Esophagus muscularis mucosa (tissue), 4 donors: ENCODE measurements around the gene AKAP13. TPM values are rescaled to one million over a fixed set of nuclear protein-coding genes. Genes with fewer than 3 reads are reported as not detected.
A peak's percentile ranks its signal among the peaks of the same experiment; 100 is the strongest.

Source experiments
- DNase-seq: peaks from one replicate; pipeline ENCODE4 v3.0.0-alpha.2; 2017; ENCODE audit errors: extremely low spot score
- H3K27ac ChIP-seq, 4 donors: fragments of 200-600 bp; sonication (generic); replicated peaks in 1 of 4; 1 replicate in 3 of 4; 2 replicates in 1 of 4; pipeline ENCODE4 v1.5.1; 2016 to 2019; ENCODE audit warnings: mild to moderate bottlenecking in 1 of 4
- H3K27me3 ChIP-seq, 4 donors: fragments of 200-600 bp; sonication (generic); one replicate each; pipeline versions ENCODE4 v1.5.1 to v1.6.0; 2016 to 2019
- H3K36me3 ChIP-seq, 4 donors: fragments of 200-600 bp; sonication (generic); one replicate each; pipeline ENCODE4 v1.5.1; 2016 to 2019
- H3K4me1 ChIP-seq, 4 donors: fragments of 200-600 bp; sonication (generic); one replicate each; pipeline ENCODE4 v1.5.1; 2016 to 2019
- H3K4me3 ChIP-seq, 4 donors: fragments of 200-600 bp; sonication (generic); 1 replicate in 2 of 4; 2 replicates in 2 of 4; pipeline ENCODE4 v1.5.1; 2016 to 2019; ENCODE audit warnings: mild to moderate bottlenecking in 4 of 4, moderate library complexity in 1 of 4
- H3K9me3 ChIP-seq, 4 donors: fragments of 200-600 bp; sonication (generic); 1 replicate in 3 of 4; 2 replicates in 1 of 4; pipeline ENCODE4 v1.5.1; 2016 to 2019
- CTCF ChIP-seq, 3 experiments: fragments of 200-600 bp in 2 of 3; fragments of 450-650 bp in 1 of 3; sonication (generic) in 2 of 3; IDR thresholded peaks; one replicate each; pipeline ENCODE4 v1.5.1; 2017 to 2019; ENCODE audit warnings: antibody characterized with exemption in 3 of 3, mild to moderate bottlenecking in 2 of 3, moderate library complexity in 1 of 3
- EP300 ChIP-seq: sonication (generic); formaldehyde crosslinking; IDR thresholded peaks from one replicate; pipeline ENCODE4 v1.6.1; 2017; ENCODE audit warnings: antibody characterized with exemption
- POLR2A ChIP-seq: fragments of 450-650 bp; IDR thresholded peaks from one replicate; pipeline ENCODE4 v1.6.1; 2017; ENCODE audit warnings: antibody characterized with exemption, moderate library complexity, mild to moderate bottlenecking, low read depth
- POLR2AphosphoS5 ChIP-seq, 2 donors: sonication (generic); formaldehyde crosslinking; IDR thresholded peaks; one replicate each; pipeline ENCODE4 v1.6.1; 2017; ENCODE audit warnings: antibody characterized with exemption in 2 of 2
- WGBS: methylation state at CpG from one replicate; pipeline ENCODE4 v1.1.5; 2018; 5-methylcytosine and 5-hydroxymethylcytosine counted together
- intact Hi-C: fragments of 100-400 bp; cut with DNase I; formaldehyde crosslinking; loops from one replicate; pipeline ENCODE4 v1.15.1; 2023
- total RNA-seq, 4 donors: library from RNA; depleted of rRNA; stranded (reverse); fragments of >200 nt; gene quantifications; one replicate each; pipeline versions ENCODE4 v1.1.0 to v1.2.1, GENCODE V29; 2016

The AKAP13 gene
- total RNA-seq, 4 donors from 2014 or later, result 232 to 323 (median 284) TPM

- Histone ChIP-seq H3K27ac (peak overlapping the region; percentile 60 to 89 (median 67)), H3K9me3 (no peaks in the 10 kb centered on the region), H3K27me3 (no peaks in the 10 kb centered on the region), H3K4me3 (no peak overlapping the region), H3K4me1 (peaks cover 44 to 65% (median 58%) of the 10 kb centered on the region in 4 donors), H3K36me3 (peaks cover 0 to 12% (median 8%) of the 10 kb centered on the region in 4 donors)
- TF ChIP-seq POLR2AphosphoS5 (IDR thresholded peaks at IDR 0.05), result no peak
- TF ChIP-seq CTCF (IDR thresholded peaks at IDR 0.05), result no peak
- no peak for TF ChIP-seq POLR2A
- no peak for TF ChIP-seq EP300
- 41% methylated on average over 2 of the region's 2 CpGs for WGBS
- DNase-seq, result no peak
- intact Hi-C loops, result no loop called here
Measured at GRCh38 chr15:85607141-85607806, 226.9 kb downstream of the AKAP13 start.

GRCh38 chr15:85607842-85608241, 227.4 kb downstream of the AKAP13 start:
- Histone ChIP-seq H3K4me1 (peaks cover 44 to 67% (median 60%) of the 10 kb centered on the region in 4 donors), H3K27ac (peak overlapping the region; percentile 60 to 89 (median 67)), H3K27me3 (no peaks in the 10 kb centered on the region), H3K9me3 (no peaks in the 10 kb centered on the region), H3K4me3 (no peak overlapping the region), H3K36me3 (peaks cover 0 to 10% (median 6%) of the 10 kb centered on the region in 4 donors)
- intact Hi-C loops, result no loop called here
- DNase-seq, result no peak
- TF ChIP-seq EP300 (no peak), POLR2AphosphoS5 (IDR thresholded peaks at IDR 0.05) (peak; percentile 19 to 45), CTCF (IDR thresholded peaks at IDR 0.05) (no peak), POLR2A (no peak)
- 7% methylated on average over 1 of the region's 1 CpG for WGBS

GRCh38 chr15:85609492-85609891, 229.1 kb downstream of the AKAP13 start:
- intact Hi-C loops, result no loop called here
- peak overlapping the region in 2 of 4 donors; percentile 86 to 89 for H3K27ac ChIP-seq
- DNase-seq, result no peak
- H3K9me3 ChIP-seq, result no peaks in the 10 kb centered on the region
- WGBS, result 89% methylated on average over 3 of the region's 3 CpGs
- peaks cover 53 to 77% (median 72%) of the 10 kb centered on the region in 4 donors for H3K4me1 ChIP-seq
- TF ChIP-seq POLR2A, result no peak
- H3K27me3 ChIP-seq, result no peaks in the 10 kb centered on the region
- no peak overlapping the region for H3K4me3 ChIP-seq
- no peaks in the 10 kb centered on the region for H3K36me3 ChIP-seq

- TF ChIP-seq CTCF (IDR thresholded peaks at IDR 0.05) (no peak), POLR2AphosphoS5 (IDR thresholded peaks at IDR 0.05) (peak in 1 of 2 donors; percentile 37)
- Histone ChIP-seq H3K4me1 (peaks cover 68 to 90% (median 88%) of the 10 kb centered on the region in 4 donors), H3K27ac (peak overlapping the region; percentile 59 to 89 (median 77))
Measured at GRCh38 chr15:85611361-85611760, 231.0 kb downstream of the AKAP13 start.

GRCh38 chr15:85614059-85614458, 233.7 kb downstream of the AKAP13 start:
- H3K27me3 ChIP-seq, result no peaks in the 10 kb centered on the region
- H3K27ac ChIP-seq, result peak overlapping the region; percentile 80 to 89 (median 86)
- 28% methylated on average over 5 of the region's 5 CpGs for WGBS
- no peaks in the 10 kb centered on the region for H3K36me3 ChIP-seq
- no peak for DNase-seq
- no peaks in the 10 kb centered on the region for H3K9me3 ChIP-seq
- intact Hi-C loops, result no loop called here
- no peak overlapping the region for H3K4me3 ChIP-seq
- TF ChIP-seq POLR2AphosphoS5 (IDR thresholded peaks at IDR 0.05) (peak in 1 of 2 donors; percentile 28), EP300 (no peak), CTCF (IDR thresholded peaks at IDR 0.05) (no peak), POLR2A (no peak)
- peaks cover 70 to 90% (median 88%) of the 10 kb centered on the region in 4 donors for H3K4me1 ChIP-seq

More at GRCh38 chr15:85611361-85611760, 231.0 kb downstream of the AKAP13 start:
- Histone ChIP-seq H3K4me3 (no peak overlapping the region), H3K9me3 (no peaks in the 10 kb centered on the region), H3K27me3 (no peaks in the 10 kb centered on the region), H3K36me3 (no peaks in the 10 kb centered on the region)
- WGBS, result 54% methylated on average over 7 of the region's 7 CpGs
- intact Hi-C loops, result no loop called here
- no peak for DNase-seq
